Kidney capillary endothelial cell (primary cell): ENCODE data around the gene PERM1.
"Not testable (repeated sequence)": the region's sequence is repeated elsewhere in the genome, so short reads cannot be mapped to it uniquely, and the experiment has no call there.

Source experiments
- DNase-seq: peaks from one replicate; pipeline ENCODE4 v3.0.0-alpha.2; 2018; ENCODE audit warnings: low spot score

The PERM1 gene

DNA sequence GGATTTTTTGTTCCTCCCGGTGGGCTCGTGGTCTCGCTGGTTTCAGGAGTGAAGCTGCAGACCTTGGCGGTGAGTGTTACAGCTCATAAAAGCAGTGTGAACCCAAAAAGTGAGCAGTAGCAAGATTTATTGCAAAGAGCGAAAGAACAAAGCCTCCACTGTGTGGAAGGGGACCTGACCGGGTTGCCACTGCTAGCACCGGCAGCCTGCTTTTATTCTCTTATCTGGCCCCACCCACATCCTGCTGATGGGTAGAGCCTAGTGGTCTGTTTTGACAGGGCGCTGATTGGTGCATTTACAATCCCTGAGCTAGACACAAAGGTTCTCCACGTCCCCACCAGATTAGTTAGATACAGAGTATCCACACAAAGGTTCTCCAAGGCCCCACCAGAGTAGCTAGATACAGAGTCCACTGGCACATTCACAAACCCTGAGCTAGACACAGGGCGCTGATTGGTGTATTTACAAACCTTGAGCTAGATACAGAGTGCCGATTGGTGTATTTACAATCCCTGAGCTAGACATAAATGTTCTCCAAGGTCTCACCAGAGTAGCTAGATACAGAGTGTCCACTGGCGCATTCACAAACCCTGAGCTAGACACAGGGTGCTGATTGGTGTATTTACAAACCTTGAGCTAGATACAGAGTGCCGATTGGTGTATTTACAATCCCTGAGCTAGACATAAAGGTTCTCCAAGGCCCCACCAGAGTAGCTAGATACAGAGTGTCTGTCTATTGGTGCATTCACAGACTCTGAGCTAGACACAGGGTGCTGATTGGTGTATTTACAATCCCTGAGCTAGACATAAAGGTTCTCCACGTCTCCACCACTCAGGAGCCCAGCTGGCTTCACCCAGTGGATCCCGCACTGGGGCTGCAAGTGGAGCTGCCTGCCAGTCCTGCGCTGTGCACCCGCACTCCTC lies 35.8 kb upstream of the PERM1 start:
- DNase-seq = not testable (repeated sequence)

GRCh38 chr1:1014799-1015681 lies 33.1 kb upstream of the PERM1 start:
- DNase-seq = no peak

GRCh38 chr1:1013922-1014648 lies 32.2 kb upstream of the PERM1 start:
- DNase-seq = peak; percentile 62

DNA sequence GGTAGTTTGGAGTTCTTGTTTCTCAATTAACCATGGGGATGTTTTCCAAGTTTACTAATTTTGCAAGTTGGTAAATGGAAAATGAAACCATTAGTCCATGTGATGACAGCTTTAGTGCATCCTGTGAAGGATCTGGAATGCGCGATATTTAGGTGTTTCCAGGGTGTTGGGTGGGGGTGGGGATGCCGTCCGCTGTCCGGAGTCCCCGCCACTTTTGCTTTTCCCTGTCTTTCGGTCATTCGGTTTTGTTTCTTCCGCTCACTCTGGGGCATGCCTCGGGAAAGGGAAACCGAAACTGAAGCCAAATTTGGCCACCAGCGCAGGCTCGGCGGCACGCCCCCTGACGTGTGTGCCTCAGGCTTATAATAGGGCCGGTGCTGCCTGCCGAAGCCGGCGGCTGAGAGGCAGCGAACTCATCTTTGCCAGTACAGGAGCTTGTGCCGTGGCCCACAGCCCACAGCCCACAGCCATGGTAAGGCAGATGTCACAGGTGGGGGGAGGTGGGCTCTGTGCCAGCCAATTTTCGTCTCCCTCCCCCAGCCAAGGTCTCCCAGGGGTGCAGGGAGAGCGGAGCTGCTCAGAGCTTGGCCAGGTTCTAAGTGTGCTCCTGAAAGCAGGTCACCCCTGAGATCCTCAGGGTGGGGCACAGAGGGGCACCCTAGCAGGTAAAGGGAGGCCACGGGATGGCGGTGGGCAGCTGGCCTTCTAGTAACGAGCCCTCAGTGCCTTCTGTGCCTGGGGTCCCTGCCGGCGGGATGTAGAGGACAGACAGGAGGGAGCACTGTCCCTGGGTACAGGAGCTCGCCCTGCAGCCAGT lies 31.4 kb upstream of the PERM1 start, which contains the start of gene ISG15:
Gene ISG15 (plus strand): TSS at position 393 of the 817 bp plus-strand sequence. CDS start 77 bp downstream, at position 470.
- DNase-seq = peak; percentile 78

- not testable (repeated sequence) for DNase-seq
These were observed 30.8 kb upstream of the PERM1 start for GRCh38 chr1:1012736-1013104.

DNA sequence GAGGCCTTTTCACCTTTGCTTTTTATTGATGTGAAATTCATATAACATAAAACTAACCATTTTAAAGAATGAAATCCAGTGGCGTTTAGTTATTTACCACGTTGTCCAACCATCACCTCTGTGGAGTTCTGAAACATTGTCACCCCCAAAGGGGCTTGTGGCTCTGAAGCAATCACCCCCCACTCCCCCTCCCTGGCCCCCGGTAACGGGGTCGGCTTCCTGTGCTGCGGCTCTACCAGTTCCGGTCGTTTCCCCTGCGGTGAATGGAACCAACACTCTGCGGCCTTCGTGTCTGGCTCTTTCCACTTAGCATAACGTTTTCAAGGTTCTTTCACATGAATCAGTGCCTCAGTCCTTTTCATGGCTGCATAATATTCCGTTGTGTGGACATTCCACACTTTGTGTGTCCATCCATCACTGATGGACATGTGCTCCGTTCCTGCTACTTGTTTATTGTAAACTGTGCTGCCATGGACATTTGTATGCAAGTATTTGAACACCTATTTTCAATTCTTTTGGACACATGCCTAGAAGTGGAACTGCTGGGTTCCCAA lies 29.6 kb upstream of the PERM1 start:
- DNase-seq = no peak

DNA sequence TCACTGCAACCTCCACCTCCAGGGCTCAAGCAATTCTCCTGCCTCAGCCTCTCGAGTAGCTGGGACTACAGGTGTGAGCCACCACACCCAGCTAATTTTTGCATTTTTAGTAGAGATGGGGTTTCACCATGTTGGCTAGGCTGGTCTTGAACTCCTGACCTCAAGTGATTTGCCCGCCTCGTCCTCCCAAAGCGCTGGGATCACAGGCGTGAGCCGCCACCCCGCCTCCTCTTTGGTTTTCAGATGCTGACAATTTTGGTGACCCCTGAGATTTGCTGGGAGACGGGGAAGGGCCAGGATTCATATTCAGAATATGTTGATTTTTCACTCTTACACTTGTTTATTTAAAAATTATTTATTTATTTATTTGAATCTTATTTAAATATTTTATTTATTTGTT lies 28.2 kb upstream of the PERM1 start:
- DNase-seq = not testable (repeated sequence)

- DNase-seq = no peak
These were observed 24.6 kb upstream of the PERM1 start for GRCh38 chr1:1006305-1007159.

DNA sequence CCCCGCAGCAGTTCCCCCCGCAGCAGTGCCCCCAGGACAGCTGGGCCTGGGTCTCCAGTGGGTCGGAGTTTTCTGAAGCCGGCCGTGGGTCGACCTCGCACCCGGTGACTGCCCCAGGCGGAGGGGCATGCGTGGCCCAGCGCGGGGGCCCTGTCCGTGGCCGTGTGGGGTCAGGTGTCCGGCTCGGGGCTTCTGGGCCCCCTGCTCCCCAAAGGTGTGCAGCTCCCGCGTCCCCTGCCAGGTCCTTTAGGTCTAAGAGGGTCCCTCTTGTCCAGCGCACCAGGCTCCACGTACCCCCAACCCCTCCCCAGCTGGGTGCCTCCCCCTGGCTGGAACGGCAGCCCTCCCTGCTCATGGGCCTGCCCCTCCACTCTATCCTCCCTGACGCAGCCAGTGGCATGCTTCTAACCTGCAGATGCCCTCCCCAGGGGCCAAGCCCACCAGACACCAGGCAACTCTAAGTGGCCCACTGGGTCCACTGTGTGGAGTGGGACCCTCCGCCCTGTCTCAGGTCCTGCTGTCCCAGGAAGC lies 23.9 kb upstream of the PERM1 start:
- DNase-seq = no peak

DNA sequence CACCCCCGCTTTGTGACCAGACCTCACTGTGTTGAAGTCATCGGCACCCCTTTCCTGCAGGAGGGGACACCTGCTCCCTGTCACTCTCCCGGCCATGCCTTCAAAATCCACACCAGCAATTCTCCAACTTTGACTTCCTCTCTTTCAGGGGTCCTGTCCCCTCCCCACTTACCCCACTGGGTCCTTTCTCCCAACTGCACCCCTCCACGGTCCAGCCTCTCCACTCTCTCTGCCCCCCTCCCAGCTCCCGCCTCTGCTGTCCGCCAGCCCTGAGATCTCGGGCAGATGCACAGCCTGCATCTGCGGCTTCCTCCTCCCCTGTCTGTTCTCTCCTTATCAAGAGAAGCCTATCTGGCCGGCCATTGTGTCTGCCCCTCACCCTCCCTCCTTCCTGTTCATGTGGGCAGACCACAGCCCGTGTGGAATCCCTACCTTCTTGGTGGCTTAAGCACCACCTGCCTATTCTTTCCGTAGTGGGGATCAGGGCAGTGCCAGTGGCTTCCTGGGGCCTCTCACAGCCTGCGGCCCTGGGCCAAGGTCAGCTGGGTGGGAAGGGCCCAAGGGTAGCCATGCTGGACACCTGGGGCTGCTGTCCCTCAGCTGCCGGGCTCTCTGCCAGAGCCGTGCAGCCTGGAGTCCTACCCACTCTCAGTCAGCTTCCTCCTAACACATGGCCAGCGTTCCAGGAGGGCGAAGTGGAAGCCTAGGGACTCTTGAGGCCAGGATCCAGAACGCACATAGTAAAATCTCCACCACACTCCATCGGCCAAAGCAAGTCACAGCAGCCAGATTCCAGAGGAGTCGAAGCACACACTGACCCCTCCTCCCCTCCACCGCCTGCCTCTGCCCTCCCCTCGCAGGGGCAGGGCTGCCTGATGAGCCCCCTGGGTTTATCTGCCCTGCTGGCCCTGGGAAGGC lies 23.1 kb upstream of the PERM1 start:
- no peak for DNase-seq

DNA sequence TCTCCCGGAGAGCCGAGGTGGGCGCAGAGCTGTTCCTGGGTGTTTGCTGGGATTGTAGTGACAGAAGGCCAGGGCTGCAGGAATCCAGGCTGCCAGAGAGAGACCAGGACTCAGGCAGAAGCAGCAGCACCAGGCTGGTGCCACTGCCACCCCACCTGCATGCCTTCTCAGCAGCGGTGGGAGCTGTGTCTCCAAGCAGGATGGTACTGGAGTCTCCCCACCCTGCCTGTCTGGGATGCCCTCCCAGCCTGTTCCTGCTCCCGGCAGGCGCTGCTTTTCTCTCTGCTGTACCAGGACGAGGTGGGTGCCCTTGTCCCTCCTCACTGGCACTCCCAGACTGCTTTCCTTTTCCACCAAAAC lies 22.5 kb upstream of the PERM1 start:
- DNase-seq = no peak

DNA sequence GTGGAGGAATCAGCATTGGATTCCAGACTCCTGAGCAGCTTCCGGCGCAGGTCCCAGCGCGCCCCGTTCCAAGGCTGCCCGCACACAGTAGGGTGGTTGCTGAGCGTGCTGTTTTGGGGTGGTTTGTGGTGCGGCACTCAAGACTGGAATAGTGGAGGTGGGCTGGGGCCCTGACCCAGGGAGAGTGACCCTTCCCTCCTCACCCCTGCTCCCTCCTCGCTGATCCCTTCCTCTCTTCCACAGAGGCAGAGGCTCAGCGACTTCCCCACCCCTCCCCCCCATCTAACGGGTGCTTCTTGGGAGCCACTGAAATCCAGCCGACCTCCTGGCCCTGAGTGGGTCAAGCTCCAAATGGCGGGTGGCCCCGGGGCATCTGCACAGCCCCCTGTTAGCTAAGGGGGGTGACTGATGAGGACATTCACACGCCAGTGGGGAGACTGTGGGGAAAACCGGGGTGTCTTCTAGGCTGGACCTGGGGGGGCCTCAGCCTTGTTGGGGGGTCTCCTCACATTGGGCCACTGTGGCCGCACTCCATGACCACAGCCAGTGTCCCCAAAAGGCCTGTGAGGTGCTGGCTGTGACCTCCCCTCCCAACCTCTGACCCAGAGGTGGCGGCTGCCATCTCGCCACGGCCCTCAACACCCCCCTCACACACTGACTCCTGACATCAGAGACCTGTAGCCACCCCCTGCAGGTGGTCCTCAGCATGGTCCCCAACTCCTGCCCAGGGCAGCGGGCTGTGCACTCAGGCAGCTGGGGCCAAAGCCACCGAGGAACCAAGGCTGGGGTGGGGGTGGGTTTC lies 21.9 kb upstream of the PERM1 start:
- no peak for DNase-seq

- DNase-seq = no peak
These were observed 19.3 kb upstream of the PERM1 start for GRCh38 chr1:1001057-1001783.

- peak; percentile 63 for DNase-seq
These were observed 18.6 kb upstream of the PERM1 start for GRCh38 chr1:1000357-1001056.

GRCh38 chr1:999725-1000356 lies 17.9 kb upstream of the PERM1 start, which contains the start of gene HES4:
Gene HES4 (minus strand): TSS chr1:1000097. CDS start chr1:999973, 124 bp downstream.
- DNase-seq = peak; percentile 79
